SK-N-SH (cell line): ENCODE measurements around the gene JMJD8. TPM values are rescaled to one million over a fixed set of nuclear protein-coding genes. Genes with fewer than 3 reads are reported as not detected.

ENCODE experiments used
- CTCF ChIA-PET: fragments of 300-600, 350-600 bp; formaldehyde crosslinking; extraction: SDS; loops from one replicate; lab custom pipeline; 2021; lab: Yijun Ruan, JAX
- POLR2A ChIA-PET: fragments of 350-600 bp; sonication (Branson Sonifier 250); formaldehyde crosslinking; extraction: SDS; loops from one replicate; lab custom pipeline; 2020; ENCODE audit warnings: antibody characterized with exemption, inconsistent platforms; lab: Yijun Ruan, JAX
- DNase-seq: peaks from one replicate; pipeline ENCODE4 v3.0.0; 2012
- H2AFZ ChIP-seq: fragments of 200-600 bp; sonication (generic); 2 replicates; pipeline ENCODE4 v1.8.1; 2016; ENCODE audit warnings: antibody characterized with exemption, mild to moderate bottlenecking, low read depth
- H3F3A ChIP-seq: fragments of 200-600 bp; sonication (generic); replicated peaks from 2 replicates; pipeline ENCODE3; 2016; ENCODE audit warnings: antibody characterized with exemption, mild to moderate bottlenecking; ENCODE audit not compliant: insufficient read depth
- H3K27ac ChIP-seq, 2 experiments: fragments of 200-500 bp in 1 of 2; fragments of 200-600 bp in 1 of 2; sonication (Bioruptor generic) in 1 of 2; sonication (generic), shearing (Covaris generic) in 1 of 2; 2 replicates each; pipeline versions ENCODE4 v1.5.1 to v1.6.1; 2014 to 2016; ENCODE audit warnings: low read depth in 2 of 2, inconsistent platforms in 1 of 2, low read length in 1 of 2, mild to moderate bottlenecking in 1 of 2, mixed read lengths in 1 of 2
- H3K27me3 ChIP-seq: fragments of 200-600 bp; sonication (generic), shearing (Covaris generic); 2 replicates; pipeline ENCODE4 v1.6.1; 2016; ENCODE audit warnings: mixed run types; ENCODE audit not compliant: insufficient read depth
- H3K36me3 ChIP-seq, 2 experiments: fragments of 200-500 bp in 1 of 2; fragments of 200-600 bp in 1 of 2; sonication (Bioruptor generic) in 1 of 2; sonication (generic) in 1 of 2; replicated peaks in 1 of 2; 2 replicates each; pipeline versions ENCODE3 to v1.5.1; 2014 to 2016; ENCODE audit warnings: low read length in 1 of 2, mild to moderate bottlenecking in 1 of 2; ENCODE audit not compliant: insufficient read depth in 2 of 2, control insufficient read depth in 1 of 2
- H3K4me1 ChIP-seq, 2 experiments: fragments of 200-500 bp in 1 of 2; fragments of 200-600 bp in 1 of 2; sonication (Bioruptor generic) in 1 of 2; sonication (generic), shearing (Covaris generic) in 1 of 2; 2 replicates each; pipeline versions ENCODE4 v1.5.1 to v1.6.1; 2014 to 2016; ENCODE audit warnings: low read depth in 1 of 2, low read length in 1 of 2, mixed run types in 1 of 2; ENCODE audit not compliant: insufficient read depth in 2 of 2, control insufficient read depth in 1 of 2
- H3K4me2 ChIP-seq: fragments of 200-600 bp; sonication (generic), shearing (Covaris generic); 2 replicates; pipeline ENCODE4 v1.6.1; 2017; ENCODE audit warnings: mixed run types
- H3K4me3 ChIP-seq, 2 experiments: fragments of 200-500 bp in 1 of 2; fragments of 200-600 bp in 1 of 2; sonication (Bioruptor generic) in 1 of 2; sonication (generic), shearing (Covaris generic) in 1 of 2; 2 replicates each; pipeline versions ENCODE4 v1.5.1 to v1.8.1; 2014 to 2016; ENCODE audit warnings: low read depth in 2 of 2, inconsistent platforms in 1 of 2, low read length in 1 of 2, mild to moderate bottlenecking in 1 of 2, mixed read lengths in 1 of 2, moderate library complexity in 1 of 2
- H3K79me2 ChIP-seq: fragments of 200-600 bp; sonication (generic); 2 replicates; pipeline ENCODE4 v1.8.1; 2017; ENCODE audit warnings: mild to moderate bottlenecking; ENCODE audit not compliant: insufficient read depth
- H3K9ac ChIP-seq: fragments of 200-600 bp; sonication (generic); 2 replicates; pipeline ENCODE4 v1.6.1; 2017; ENCODE audit warnings: mixed run types
- H3K9me2 ChIP-seq: fragments of 200-600 bp; sonication (generic); 2 replicates; pipeline ENCODE4 v1.6.1; 2017; ENCODE audit warnings: mixed run types
- H3K9me3 ChIP-seq: fragments of 200-600 bp; sonication (generic); 2 replicates; pipeline ENCODE4 v1.6.1; 2017; ENCODE audit warnings: mixed run types, mild to moderate bottlenecking, moderate library complexity
- H4K20me1 ChIP-seq: fragments of 200-600 bp; sonication (generic); 2 replicates; pipeline ENCODE4 v1.6.1; 2017; ENCODE audit warnings: mild to moderate bottlenecking, mixed run types; ENCODE audit not compliant: insufficient read depth
- CHD2 ChIP-seq: fragments of 150-350 bp; IDR thresholded peaks from 2 replicates; pipeline ENCODE4 v1.6.1; 2018; ENCODE audit warnings: low read length; ENCODE audit not compliant: partially characterized antibody
- ELF1 ChIP-seq: IDR thresholded peaks from 2 replicates; pipeline ENCODE4 v1.4.0; 2012
- EZH2phosphoT487 ChIP-seq: fragments of 200-600 bp; sonication (generic); IDR thresholded peaks from 2 replicates; pipeline ENCODE4 v1.6.1; 2017; ENCODE audit warnings: low read depth, mixed run types, mild to moderate bottlenecking, antibody characterized with exemption, moderate library complexity, borderline replicate concordance
- FOXM1 ChIP-seq: IDR thresholded peaks from 2 replicates; pipeline ENCODE4 v1.4.0; 2012; ENCODE audit warnings: low read depth, mild to moderate bottlenecking
- GABPA ChIP-seq: IDR thresholded peaks from 2 replicates; pipeline ENCODE4 v1.4.0; 2012; ENCODE audit warnings: low read depth, mild to moderate bottlenecking
- GATA2 ChIP-seq: sonication (generic); formaldehyde crosslinking; IDR thresholded peaks from 2 replicates; pipeline ENCODE4 v1.5.0; 2020; ENCODE audit warnings: mild to moderate bottlenecking, missing genetic modification reagents
- MEF2A ChIP-seq: IDR thresholded peaks from 2 replicates; pipeline ENCODE4 v1.4.0; 2012; ENCODE audit warnings: low read depth, borderline replicate concordance
- NFIC ChIP-seq: IDR thresholded peaks from 2 replicates; pipeline ENCODE4 v1.4.0; 2012; ENCODE audit warnings: borderline replicate concordance
- POLR2AphosphoS5 ChIP-seq: IDR thresholded peaks from 2 replicates; pipeline ENCODE4 v1.6.1; 2012; ENCODE audit warnings: low read depth, low read length
- RAD21 ChIP-seq: IDR thresholded peaks from 2 replicates; pipeline ENCODE4 v1.6.1; 2012; ENCODE audit warnings: mild to moderate bottlenecking, low read length
- RCOR1 ChIP-seq: fragments of 150-350 bp; IDR thresholded peaks from 2 replicates; pipeline ENCODE4 v1.6.1; 2017; ENCODE audit warnings: antibody characterized with exemption, low read length
- RFX5 ChIP-seq: IDR thresholded peaks from 2 replicates; pipeline ENCODE4 v1.6.1; 2012; ENCODE audit warnings: mild to moderate bottlenecking, improper control_type of control experiment, low read length
- RXRA ChIP-seq: IDR thresholded peaks from 2 replicates; pipeline ENCODE4 v1.4.0; 2012; ENCODE audit warnings: low read depth, mild to moderate bottlenecking, borderline replicate concordance
- SIN3A ChIP-seq: IDR thresholded peaks from 2 replicates; pipeline ENCODE4 v1.6.1; 2012; ENCODE audit warnings: low read depth, mild to moderate bottlenecking, low read length, moderate library complexity, borderline replicate concordance
- SMC3 ChIP-seq: IDR thresholded peaks from 2 replicates; pipeline ENCODE4 v1.6.1; 2012; ENCODE audit warnings: low read depth, low read length, improper control_type of control experiment
- TAF1 ChIP-seq: IDR thresholded peaks from 2 replicates; pipeline ENCODE4 v1.6.1; 2012; ENCODE audit warnings: low read depth, mild to moderate bottlenecking, low read length, moderate library complexity, borderline replicate concordance
- TCF12 ChIP-seq: IDR thresholded peaks from 2 replicates; pipeline ENCODE4 v1.4.0; 2012
- YY1 ChIP-seq: IDR thresholded peaks from 2 replicates; pipeline ENCODE4 v1.4.0; 2012; ENCODE audit warnings: low read depth, mild to moderate bottlenecking
- WGBS: methylation state at CpG from one replicate; pipeline ENCODE4 v1.1.6; 2017; ENCODE audit warnings: low lambda C conversion rate; 5-methylcytosine and 5-hydroxymethylcytosine counted together
- polyA plus RNA-seq, 3 experiments: library from polyadenylated mRNA; depleted of rRNA; stranded (reverse); fragments of >200 nt; gene quantifications; 2 replicates each; pipeline ENCODE4 v1.2.3, GENCODE V29; 2012
- TF ChIP-seq, protein P1 (sequence below): IDR thresholded peaks from 2 replicates; pipeline ENCODE4; 2012
- TF ChIP-seq, protein P2 (sequence below): fragments of 200-600 bp; sonication (generic); IDR thresholded peaks from 2 replicates; pipeline ENCODE4 v1.6.1; 2017; ENCODE audit warnings: antibody characterized with exemption, mild to moderate bottlenecking, moderate library complexity

The JMJD8 gene
- polyA plus RNA-seq, 1 of the 3 experiments (the other 2 are of a cell fraction): 67.0 TPM

DNA sequence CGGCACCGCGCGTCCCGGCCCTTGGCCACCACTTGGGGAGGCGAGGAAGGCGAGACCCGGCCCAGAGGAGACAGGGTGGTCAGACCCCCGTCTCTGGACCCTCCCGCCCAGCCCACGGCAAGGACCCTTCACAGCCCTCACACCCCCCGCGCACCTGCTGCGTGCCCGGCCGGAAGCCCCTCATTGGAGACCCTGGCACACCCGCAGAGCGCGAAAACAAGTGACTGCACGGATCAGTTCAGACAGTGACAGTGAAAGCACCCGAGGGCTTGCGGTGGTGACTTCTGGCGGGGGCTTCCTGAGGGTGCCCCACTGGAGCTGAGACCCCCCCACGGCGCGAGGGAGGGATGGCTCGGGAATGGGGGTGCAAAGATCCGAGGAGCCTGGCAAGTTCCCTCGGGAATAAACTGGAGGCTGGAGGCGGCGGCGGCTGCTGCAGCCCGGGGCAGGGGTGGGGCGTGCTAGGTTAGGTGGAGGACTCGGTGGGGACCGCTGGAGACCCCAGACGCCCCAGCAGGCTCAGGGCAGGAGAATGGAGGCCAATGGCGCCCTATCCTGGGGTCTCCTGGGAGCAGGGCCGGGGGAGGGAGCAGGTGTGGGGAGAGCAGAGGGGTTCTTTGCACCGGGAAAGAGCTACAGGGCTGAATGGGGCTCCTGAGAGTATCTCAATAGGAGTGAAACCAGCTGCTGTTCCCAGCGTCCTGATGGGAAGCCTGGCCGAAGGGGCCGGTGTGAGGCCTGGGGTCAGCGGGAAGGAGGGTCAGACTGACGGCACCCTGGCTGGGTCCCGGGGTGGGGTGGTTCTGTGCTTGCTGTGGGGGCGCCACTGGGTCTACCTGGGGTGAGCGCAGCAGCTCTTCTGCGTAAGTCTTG lies 22.3 kb upstream of the JMJD8 start:
- Histone ChIP-seq H3K4me2 (peak overlapping the region; percentile 74), H3K36me3 (no peaks in the 10 kb centered on the region), H2AFZ (no peak overlapping the region), H3K9me2 (no peaks in the 10 kb centered on the region), H3F3A (peaks cover 16% of the 10 kb centered on the region), H4K20me1 (peaks cover 34% of the 10 kb centered on the region), H3K27ac (no peak overlapping the region), H3K79me2 (peaks cover 36% of the 10 kb centered on the region), H3K9me3 (no peaks in the 10 kb centered on the region), H3K27me3 (no peaks in the 10 kb centered on the region), H3K4me1 (peaks cover 21 to 42% of the 10 kb centered on the region in 2 experiments; a peak in 2 of 4 replicates), H3K9ac (no peak overlapping the region), H3K4me3 (peak overlapping the region in 1 of 2 experiments; percentile 78; a peak in 3 of 4 replicates)
- ChIA-PET CTCF (interaction anchor here (1.0 to 22.4 kb wide), 9 partner anchors 8 to 349 kb away, joined by 3 to 358 read pairs (median 5); partner anchors contain the start of genes ANTKMT, CCDC78, CIAO3 and HAGHL), POLR2A (interaction anchor here (0.6 to 1.2 kb wide), 6 partner anchors 10 to 87 kb away, joined by 3 to 4 read pairs (median 4); partner anchors contain the start of gene STUB1)
- TF ChIP-seq EZH2phosphoT487 (no peak), ELF1 (no peak), SIN3A (no peak), SMC3 (no peak), TCF12 (no peak), GABPA (no peak), MEF2A (no peak), NFIC (no peak), RXRA (no peak), CHD2 (no peak), POLR2AphosphoS5 (no peak), RFX5 (no peak), RAD21 (no peak), RCOR1 (no peak), GATA2 (CRISPR knock-in tag) (no peak), FOXM1 (no peak), YY1 (no peak), TAF1 (no peak)
- TF ChIP-seq, protein P1, sequence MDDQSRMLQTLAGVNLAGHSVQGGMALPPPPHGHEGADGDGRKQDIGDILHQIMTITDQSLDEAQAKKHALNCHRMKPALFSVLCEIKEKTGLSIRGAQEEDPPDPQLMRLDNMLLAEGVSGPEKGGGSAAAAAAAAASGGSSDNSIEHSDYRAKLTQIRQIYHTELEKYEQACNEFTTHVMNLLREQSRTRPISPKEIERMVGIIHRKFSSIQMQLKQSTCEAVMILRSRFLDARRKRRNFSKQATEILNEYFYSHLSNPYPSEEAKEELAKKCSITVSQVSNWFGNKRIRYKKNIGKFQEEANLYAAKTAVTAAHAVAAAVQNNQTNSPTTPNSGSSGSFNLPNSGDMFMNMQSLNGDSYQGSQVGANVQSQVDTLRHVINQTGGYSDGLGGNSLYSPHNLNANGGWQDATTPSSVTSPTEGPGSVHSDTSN: no peak
- TF ChIP-seq, protein P2, sequence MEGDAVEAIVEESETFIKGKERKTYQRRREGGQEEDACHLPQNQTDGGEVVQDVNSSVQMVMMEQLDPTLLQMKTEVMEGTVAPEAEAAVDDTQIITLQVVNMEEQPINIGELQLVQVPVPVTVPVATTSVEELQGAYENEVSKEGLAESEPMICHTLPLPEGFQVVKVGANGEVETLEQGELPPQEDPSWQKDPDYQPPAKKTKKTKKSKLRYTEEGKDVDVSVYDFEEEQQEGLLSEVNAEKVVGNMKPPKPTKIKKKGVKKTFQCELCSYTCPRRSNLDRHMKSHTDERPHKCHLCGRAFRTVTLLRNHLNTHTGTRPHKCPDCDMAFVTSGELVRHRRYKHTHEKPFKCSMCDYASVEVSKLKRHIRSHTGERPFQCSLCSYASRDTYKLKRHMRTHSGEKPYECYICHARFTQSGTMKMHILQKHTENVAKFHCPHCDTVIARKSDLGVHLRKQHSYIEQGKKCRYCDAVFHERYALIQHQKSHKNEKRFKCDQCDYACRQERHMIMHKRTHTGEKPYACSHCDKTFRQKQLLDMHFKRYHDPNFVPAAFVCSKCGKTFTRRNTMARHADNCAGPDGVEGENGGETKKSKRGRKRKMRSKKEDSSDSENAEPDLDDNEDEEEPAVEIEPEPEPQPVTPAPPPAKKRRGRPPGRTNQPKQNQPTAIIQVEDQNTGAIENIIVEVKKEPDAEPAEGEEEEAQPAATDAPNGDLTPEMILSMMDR: no peak
- 25% methylated on average over 20 of the region's 49 CpGs for WGBS
- DNase-seq: no peak
